MM.1S (cell line): Measurements from ENCODE around the gene P4HTM.

Experiments used
- CTCF ChIP-seq: fragments of 300-600 bp; sonication (generic); IDR thresholded peaks from 2 replicates; pipeline ENCODE4 v1.5.1; 2016; ENCODE audit warnings: antibody characterized with exemption, low read length, mixed read lengths
- EZH2 ChIP-seq: fragments of 300-600 bp; sonication (generic); optimal IDR thresholded peaks from 2 replicates; pipeline ENCODE3; 2017; ENCODE audit warnings: low read depth, mild to moderate bottlenecking, antibody characterized with exemption, low read length, mixed read lengths
- EZH2phosphoT487 ChIP-seq: fragments of 300-600 bp; sonication (generic); IDR thresholded peaks from 2 replicates; pipeline ENCODE4 v1.6.1; 2018; ENCODE audit warnings: antibody characterized with exemption, low read length

- TF ChIP-seq CTCF (no peak), EZH2 (no peak), EZH2phosphoT487 (no peak)
Observed at GRCh38 chr3:48966876-48967361, 23.1 kb upstream of the P4HTM start.
